SK-N-SH (cell line): ENCODE results near the gene DCST1. TPM values are rescaled to one million over a fixed set of nuclear protein-coding genes. Genes with fewer than 3 reads are reported as not detected.

Source experiments
- CTCF ChIA-PET: fragments of 300-600, 350-600 bp; formaldehyde crosslinking; extraction: SDS; loops from one replicate; lab custom pipeline; 2021; lab: Yijun Ruan, JAX
- POLR2A ChIA-PET: fragments of 350-600 bp; sonication (Branson Sonifier 250); formaldehyde crosslinking; extraction: SDS; loops from one replicate; lab custom pipeline; 2020; ENCODE audit warnings: antibody characterized with exemption, inconsistent platforms; lab: Yijun Ruan, JAX
- DNase-seq: peaks from one replicate; pipeline ENCODE4 v3.0.0; 2012
- H2AFZ ChIP-seq: fragments of 200-600 bp; sonication (generic); 2 replicates; pipeline ENCODE4 v1.8.1; 2016; ENCODE audit warnings: antibody characterized with exemption, mild to moderate bottlenecking, low read depth
- H3F3A ChIP-seq: fragments of 200-600 bp; sonication (generic); replicated peaks from 2 replicates; pipeline ENCODE3; 2016; ENCODE audit warnings: antibody characterized with exemption, mild to moderate bottlenecking; ENCODE audit not compliant: insufficient read depth
- H3K27ac ChIP-seq, 2 experiments: fragments of 200-500 bp in 1 of 2; fragments of 200-600 bp in 1 of 2; sonication (Bioruptor generic) in 1 of 2; sonication (generic), shearing (Covaris generic) in 1 of 2; 2 replicates each; pipeline versions ENCODE4 v1.5.1 to v1.6.1; 2014 to 2016; ENCODE audit warnings: low read depth in 2 of 2, inconsistent platforms in 1 of 2, low read length in 1 of 2, mild to moderate bottlenecking in 1 of 2, mixed read lengths in 1 of 2
- H3K27me3 ChIP-seq: fragments of 200-600 bp; sonication (generic), shearing (Covaris generic); 2 replicates; pipeline ENCODE4 v1.6.1; 2016; ENCODE audit warnings: mixed run types; ENCODE audit not compliant: insufficient read depth
- H3K36me3 ChIP-seq, 2 experiments: fragments of 200-500 bp in 1 of 2; fragments of 200-600 bp in 1 of 2; sonication (Bioruptor generic) in 1 of 2; sonication (generic) in 1 of 2; replicated peaks in 1 of 2; 2 replicates each; pipeline versions ENCODE3 to v1.5.1; 2014 to 2016; ENCODE audit warnings: low read length in 1 of 2, mild to moderate bottlenecking in 1 of 2; ENCODE audit not compliant: insufficient read depth in 2 of 2, control insufficient read depth in 1 of 2
- H3K4me1 ChIP-seq, 2 experiments: fragments of 200-500 bp in 1 of 2; fragments of 200-600 bp in 1 of 2; sonication (Bioruptor generic) in 1 of 2; sonication (generic), shearing (Covaris generic) in 1 of 2; 2 replicates each; pipeline versions ENCODE4 v1.5.1 to v1.6.1; 2014 to 2016; ENCODE audit warnings: low read depth in 1 of 2, low read length in 1 of 2, mixed run types in 1 of 2; ENCODE audit not compliant: insufficient read depth in 2 of 2, control insufficient read depth in 1 of 2
- H3K4me2 ChIP-seq: fragments of 200-600 bp; sonication (generic), shearing (Covaris generic); 2 replicates; pipeline ENCODE4 v1.6.1; 2017; ENCODE audit warnings: mixed run types
- H3K4me3 ChIP-seq, 2 experiments: fragments of 200-500 bp in 1 of 2; fragments of 200-600 bp in 1 of 2; sonication (Bioruptor generic) in 1 of 2; sonication (generic), shearing (Covaris generic) in 1 of 2; 2 replicates each; pipeline versions ENCODE4 v1.5.1 to v1.8.1; 2014 to 2016; ENCODE audit warnings: low read depth in 2 of 2, inconsistent platforms in 1 of 2, low read length in 1 of 2, mild to moderate bottlenecking in 1 of 2, mixed read lengths in 1 of 2, moderate library complexity in 1 of 2
- H3K79me2 ChIP-seq: fragments of 200-600 bp; sonication (generic); 2 replicates; pipeline ENCODE4 v1.8.1; 2017; ENCODE audit warnings: mild to moderate bottlenecking; ENCODE audit not compliant: insufficient read depth
- H3K9ac ChIP-seq: fragments of 200-600 bp; sonication (generic); 2 replicates; pipeline ENCODE4 v1.6.1; 2017; ENCODE audit warnings: mixed run types
- H3K9me2 ChIP-seq: fragments of 200-600 bp; sonication (generic); 2 replicates; pipeline ENCODE4 v1.6.1; 2017; ENCODE audit warnings: mixed run types
- H3K9me3 ChIP-seq: fragments of 200-600 bp; sonication (generic); 2 replicates; pipeline ENCODE4 v1.6.1; 2017; ENCODE audit warnings: mixed run types, mild to moderate bottlenecking, moderate library complexity
- H4K20me1 ChIP-seq: fragments of 200-600 bp; sonication (generic); 2 replicates; pipeline ENCODE4 v1.6.1; 2017; ENCODE audit warnings: mild to moderate bottlenecking, mixed run types; ENCODE audit not compliant: insufficient read depth
- CHD2 ChIP-seq: fragments of 150-350 bp; IDR thresholded peaks from 2 replicates; pipeline ENCODE4 v1.6.1; 2018; ENCODE audit warnings: low read length; ENCODE audit not compliant: partially characterized antibody
- ELF1 ChIP-seq: IDR thresholded peaks from 2 replicates; pipeline ENCODE4 v1.4.0; 2012
- EZH2phosphoT487 ChIP-seq: fragments of 200-600 bp; sonication (generic); IDR thresholded peaks from 2 replicates; pipeline ENCODE4 v1.6.1; 2017; ENCODE audit warnings: low read depth, mixed run types, mild to moderate bottlenecking, antibody characterized with exemption, moderate library complexity, borderline replicate concordance
- FOSL2 ChIP-seq: IDR thresholded peaks from 2 replicates; pipeline ENCODE4 v1.4.0; 2012; ENCODE audit warnings: low read depth, mild to moderate bottlenecking, moderate library complexity, borderline replicate concordance
- FOXJ3 ChIP-seq: sonication (generic); formaldehyde crosslinking; IDR thresholded peaks from 2 replicates; pipeline ENCODE4 v1.5.1; 2020; ENCODE audit warnings: mild to moderate bottlenecking, missing genetic modification reagents
- FOXM1 ChIP-seq: IDR thresholded peaks from 2 replicates; pipeline ENCODE4 v1.4.0; 2012; ENCODE audit warnings: low read depth, mild to moderate bottlenecking
- IRF3 ChIP-seq: fragments of 150-350 bp; IDR thresholded peaks from 2 replicates; pipeline ENCODE4 v1.6.1; 2016; ENCODE audit warnings: mild to moderate bottlenecking, low read depth, low read length
- MEF2A ChIP-seq: IDR thresholded peaks from 2 replicates; pipeline ENCODE4 v1.4.0; 2012; ENCODE audit warnings: low read depth, borderline replicate concordance
- MXI1 ChIP-seq: IDR thresholded peaks from 2 replicates; pipeline ENCODE4 v1.6.1; 2012; ENCODE audit warnings: mild to moderate bottlenecking, low read depth, low read length, improper control_type of control experiment
- NFIC ChIP-seq: IDR thresholded peaks from 2 replicates; pipeline ENCODE4 v1.4.0; 2012; ENCODE audit warnings: borderline replicate concordance
- NRF1 ChIP-seq: IDR thresholded peaks from 2 replicates; pipeline ENCODE4 v1.6.1; 2012; ENCODE audit warnings: low read depth, mild to moderate bottlenecking, low read length
- PBX3 ChIP-seq: IDR thresholded peaks from 2 replicates; pipeline ENCODE4; 2012
- POLR2AphosphoS5 ChIP-seq: IDR thresholded peaks from 2 replicates; pipeline ENCODE4 v1.6.1; 2012; ENCODE audit warnings: low read depth, low read length
- RAD21 ChIP-seq: IDR thresholded peaks from 2 replicates; pipeline ENCODE4 v1.6.1; 2012; ENCODE audit warnings: mild to moderate bottlenecking, low read length
- RCOR1 ChIP-seq: fragments of 150-350 bp; IDR thresholded peaks from 2 replicates; pipeline ENCODE4 v1.6.1; 2017; ENCODE audit warnings: antibody characterized with exemption, low read length
- RFX5 ChIP-seq: IDR thresholded peaks from 2 replicates; pipeline ENCODE4 v1.6.1; 2012; ENCODE audit warnings: mild to moderate bottlenecking, improper control_type of control experiment, low read length
- TCF12 ChIP-seq: IDR thresholded peaks from 2 replicates; pipeline ENCODE4 v1.4.0; 2012
- TEAD4 ChIP-seq: IDR thresholded peaks from 2 replicates; pipeline ENCODE4 v1.4.0; 2012; ENCODE audit warnings: mild to moderate bottlenecking, borderline replicate concordance; ENCODE audit not compliant: insufficient read depth
- YY1 ChIP-seq: IDR thresholded peaks from 2 replicates; pipeline ENCODE4 v1.4.0; 2012; ENCODE audit warnings: low read depth, mild to moderate bottlenecking
- ZBTB33 ChIP-seq: IDR thresholded peaks from 2 replicates; pipeline ENCODE4 v1.4.0; 2012; ENCODE audit warnings: low read depth, borderline replicate concordance
- WGBS: methylation state at CpG from one replicate; pipeline ENCODE4 v1.1.6; 2017; ENCODE audit warnings: low lambda C conversion rate; 5-methylcytosine and 5-hydroxymethylcytosine counted together
- polyA plus RNA-seq, 3 experiments: library from polyadenylated mRNA; depleted of rRNA; stranded (reverse); fragments of >200 nt; gene quantifications; 2 replicates each; pipeline ENCODE4 v1.2.3, GENCODE V29; 2012
- TF ChIP-seq, protein P1 (sequence below): IDR thresholded peaks from 2 replicates; pipeline ENCODE4 v1.4.0; 2012; ENCODE audit warnings: low read depth
- TF ChIP-seq, protein P2 (sequence below): IDR thresholded peaks from 2 replicates; pipeline ENCODE4 v1.4.0; 2012; ENCODE audit warnings: low read depth, borderline replicate concordance

Gene DCST1
- polyA plus RNA-seq, 1 of the 3 experiments (the other 2 are of a cell fraction): not detected

- no peak for TF ChIP-seq IRF3
- no peak for TF ChIP-seq RCOR1
- no peak for TF ChIP-seq NFIC
- TF ChIP-seq NRF1: no peak
- TF ChIP-seq FOXM1: no peak
- TF ChIP-seq YY1: no peak
- TF ChIP-seq EZH2phosphoT487: no peak
- no peak for TF ChIP-seq MEF2A
- TF ChIP-seq POLR2AphosphoS5: no peak
- no peak for TF ChIP-seq TEAD4
- no peak for TF ChIP-seq RFX5
Measured at GRCh38 chr1:155035936-155036335, 2.3 kb downstream of the DCST1 start (continued).

- Histone ChIP-seq H3F3A (no peaks in the 10 kb centered on the region), H3K4me2 (no peak overlapping the region), H3K9me3 (no peaks in the 10 kb centered on the region), H3K36me3 (no peaks in the 10 kb centered on the region), H4K20me1 (no peaks in the 10 kb centered on the region), H3K79me2 (no peaks in the 10 kb centered on the region), H3K9ac (no peak overlapping the region), H3K27ac (no peak overlapping the region), H3K4me3 (no peak overlapping the region), H3K27me3 (no peaks in the 10 kb centered on the region), H3K4me1 (no peaks in the 10 kb centered on the region), H3K9me2 (no peaks in the 10 kb centered on the region), H2AFZ (no peak overlapping the region)
- DNase-seq: no peak
- POLR2A ChIA-PET: no interaction called here
- 81% methylated on average over 3 of the region's 3 CpGs for WGBS
- no peak for TF ChIP-seq FOSL2
- TF ChIP-seq FOXM1: no peak
- TF ChIP-seq RFX5: no peak
- TF ChIP-seq PBX3: no peak
- no peak for TF ChIP-seq RCOR1
- TF ChIP-seq YY1: no peak
- TF ChIP-seq MXI1: no peak
- no peak for TF ChIP-seq FOXJ3 (CRISPR knock-in tag)
- TF ChIP-seq TCF12: no peak
- TF ChIP-seq, protein P1, sequence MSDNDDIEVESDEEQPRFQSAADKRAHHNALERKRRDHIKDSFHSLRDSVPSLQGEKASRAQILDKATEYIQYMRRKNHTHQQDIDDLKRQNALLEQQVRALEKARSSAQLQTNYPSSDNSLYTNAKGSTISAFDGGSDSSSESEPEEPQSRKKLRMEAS: no peak
- TF ChIP-seq MEF2A: no peak
- TF ChIP-seq ZBTB33: no peak
- no peak for TF ChIP-seq CHD2
- TF ChIP-seq, protein P2, sequence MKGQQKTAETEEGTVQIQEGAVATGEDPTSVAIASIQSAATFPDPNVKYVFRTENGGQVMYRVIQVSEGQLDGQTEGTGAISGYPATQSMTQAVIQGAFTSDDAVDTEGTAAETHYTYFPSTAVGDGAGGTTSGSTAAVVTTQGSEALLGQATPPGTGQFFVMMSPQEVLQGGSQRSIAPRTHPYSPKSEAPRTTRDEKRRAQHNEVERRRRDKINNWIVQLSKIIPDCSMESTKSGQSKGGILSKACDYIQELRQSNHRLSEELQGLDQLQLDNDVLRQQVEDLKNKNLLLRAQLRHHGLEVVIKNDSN: no peak
- TF ChIP-seq TEAD4: no peak
- TF ChIP-seq NFIC: no peak
- no peak for TF ChIP-seq RAD21
- TF ChIP-seq NRF1: no peak
- no peak for TF ChIP-seq ELF1
- CTCF ChIA-PET: interaction anchor here (26.0 kb wide), 1 partner anchor 30 kb away, joined by 573 read pairs; the partner anchor contains the start of genes EFNA3 and EFNA4
Measured at GRCh38 chr1:155037043-155037442, 3.4 kb downstream of the DCST1 start.
